IPS-18c (cell line): ENCODE data around the gene CISD1.
"Not testable (repeated sequence)": the region's sequence is repeated elsewhere in the genome, so short reads cannot be mapped to it uniquely, and the experiment has no call there.

Experiments used
- H3K4me3 ChIP-seq: 2 replicates; pipeline ENCODE4 v1.7.0; 2013; ENCODE audit warnings: low read depth, mild to moderate bottlenecking, low read length, moderate library complexity; ENCODE audit not compliant: insufficient read depth
- H3K9me3 ChIP-seq: one replicate; pipeline ENCODE4 v1.6.1; 2013; ENCODE audit warnings: mild to moderate bottlenecking, low read length, moderate library complexity; ENCODE audit not compliant: control insufficient read depth, insufficient read depth

CISD1 gene

GRCh38 chr10:58268946-58269781 is at the start of gene CISD1:
Gene CISD1, plus strand, starts transcription at chr10:58269162. Its CDS starts 112 bp downstream, at chr10:58269274.
- H3K4me3 ChIP-seq, result peak within 1 kb of the TSS; percentile 79
- H3K9me3 ChIP-seq, result no peaks in the 10 kb centered on the region

GRCh38 chr10:58219875-58220274 is 49.1 kb upstream of the CISD1 start:
- Histone ChIP-seq H3K4me3 (no peak overlapping the region), H3K9me3 (no peaks in the 10 kb centered on the region)

- H3K9me3 ChIP-seq, result no peaks in the 10 kb centered on the region
Measured at GRCh38 chr10:58220769-58221451, 48.1 kb upstream of the CISD1 start.

GRCh38 chr10:58225654-58226053 is 43.3 kb upstream of the CISD1 start:
- no peak overlapping the region for H3K4me3 ChIP-seq
- peaks cover 2% of the 10 kb centered on the region for H3K9me3 ChIP-seq

More at GRCh38 chr10:58220769-58221451, 48.1 kb upstream of the CISD1 start:
- H3K4me3 ChIP-seq, result no peak overlapping the region

- H3K9me3 ChIP-seq, H3K4me3 ChIP-seq: not testable (repeated sequence)
Measured at GRCh38 chr10:58229856-58230255, 39.1 kb upstream of the CISD1 start.

GRCh38 chr10:58237014-58237834 is 31.7 kb upstream of the CISD1 start:
- Histone ChIP-seq H3K9me3 (no peaks in the 10 kb centered on the region), H3K4me3 (no peak overlapping the region)

- Histone ChIP-seq H3K4me3 (no peak overlapping the region), H3K9me3 (no peaks in the 10 kb centered on the region)
Measured at GRCh38 chr10:58239561-58240169, 29.3 kb upstream of the CISD1 start.

- no peaks in the 10 kb centered on the region for H3K9me3 ChIP-seq
- H3K4me3 ChIP-seq, result no peak overlapping the region
Measured at GRCh38 chr10:58240531-58240930, 28.4 kb upstream of the CISD1 start.

GRCh38 chr10:58241346-58241745 is 27.6 kb upstream of the CISD1 start:
- no peaks in the 10 kb centered on the region for H3K9me3 ChIP-seq
- no peak overlapping the region for H3K4me3 ChIP-seq

- no peak overlapping the region for H3K4me3 ChIP-seq
- H3K9me3 ChIP-seq, result no peaks in the 10 kb centered on the region
Measured at GRCh38 chr10:58243269-58243668, 25.7 kb upstream of the CISD1 start.

- H3K9me3 ChIP-seq, H3K4me3 ChIP-seq: not testable (repeated sequence)
Measured at GRCh38 chr10:58243801-58244200, 25.2 kb upstream of the CISD1 start.

- H3K9me3 ChIP-seq, H3K4me3 ChIP-seq: not testable (repeated sequence)
Measured at GRCh38 chr10:58244242-58244641, 24.7 kb upstream of the CISD1 start.

- H3K4me3 ChIP-seq, H3K9me3 ChIP-seq: not testable (repeated sequence)
Measured at GRCh38 chr10:58244666-58245065, 24.3 kb upstream of the CISD1 start.

GRCh38 chr10:58253184-58253583 is 15.8 kb upstream of the CISD1 start:
- Histone ChIP-seq H3K9me3 (peaks cover 3% of the 10 kb centered on the region), H3K4me3 (no peak overlapping the region)

GRCh38 chr10:58254644-58255043 is 14.3 kb upstream of the CISD1 start:
- Histone ChIP-seq H3K9me3 (peaks cover 3% of the 10 kb centered on the region), H3K4me3 (no peak overlapping the region)

- not testable (repeated sequence) for H3K4me3 ChIP-seq, H3K9me3 ChIP-seq
Measured at GRCh38 chr10:58256013-58256780, 12.8 kb upstream of the CISD1 start.
